ENCODE data around the gene ZMYND10.

GRCh38 chr3:50317300-50317699 is 28.2 kb downstream of the ZMYND10 start:
- TF ChIP-seq POLR2A (IDR thresholded peaks at IDR 0.05; ENCODE audit: low read depth, low read length) = no peak
- no peak for TF ChIP-seq POLR2AphosphoS5 (IDR thresholded peaks at IDR 0.05; ENCODE audit: low read depth, low read length)

Data from GM12891 (cell line).